Gastrocnemius medialis (tissue), 4 donors: Measurements from ENCODE around the gene COLEC11. TPM values are rescaled to one million over a fixed set of nuclear protein-coding genes. Genes with fewer than 3 reads are reported as not detected.
"Not testable (repeated sequence)": the region's sequence is repeated elsewhere in the genome, so short reads cannot be mapped to it uniquely, and the experiment has no call there.

Experiments
- ATAC-seq, 2 donors: fragments of 150-250 bp; one replicate each; pipeline ENCODE4 v1.9.1; 2016
- DNase-seq, 2 donors: peaks; one replicate each; pipeline ENCODE4 v3.0.0-alpha.2; 2019
- H3K27ac ChIP-seq, 4 donors: fragments of 200-600 bp; sonication (generic); 1 replicate in 1 of 4; 2 replicates in 3 of 4; pipeline ENCODE4 v1.5.1; 2016 to 2018; ENCODE audit warnings: mild to moderate bottlenecking in 2 of 4, moderate library complexity in 1 of 4
- H3K27me3 ChIP-seq, 3 donors: fragments of 200-600 bp; sonication (generic) in 2 of 3; 1 replicate in 1 of 3; 2 replicates in 2 of 3; pipeline versions ENCODE4 v1.5.1 to v1.6.0; 2016 to 2019; ENCODE audit warnings: mild to moderate bottlenecking in 1 of 3, moderate library complexity in 1 of 3
- H3K36me3 ChIP-seq, 2 donors: fragments of 200-600 bp; sonication (generic) in 1 of 2; one replicate each; pipeline ENCODE4 v1.5.1; 2017 to 2018
- H3K4me1 ChIP-seq, 2 donors: fragments of 200-600 bp; sonication (generic) in 1 of 2; one replicate each; pipeline ENCODE4 v1.5.1; 2016 to 2017; ENCODE audit warnings: mild to moderate bottlenecking in 2 of 2
- H3K4me3 ChIP-seq, 4 donors: fragments of 200-600 bp; sonication (generic) in 3 of 4; 1 replicate in 1 of 4; 2 replicates in 3 of 4; pipeline ENCODE4 v1.5.1; 2016 to 2019; ENCODE audit warnings: mild to moderate bottlenecking in 2 of 4
- H3K9me3 ChIP-seq, 3 donors: fragments of 200-600 bp; sonication (generic) in 2 of 3; 1 replicate in 1 of 3; 2 replicates in 2 of 3; pipeline ENCODE4 v1.5.1; 2016 to 2019
- POLR2A ChIP-seq, 2 donors: fragments of 450-650 bp; IDR thresholded peaks; one replicate each; pipeline ENCODE4 v1.6.1; 2017; ENCODE audit warnings: antibody characterized with exemption in 2 of 2, mild to moderate bottlenecking in 2 of 2, moderate library complexity in 2 of 2
- in situ Hi-C, 4 donors: fragments of 200-750 bp; cut with MboI; loops; one replicate each; pipeline versions ENCODE4 v1.15.0 to v1.8.0; 2017; ENCODE audit warnings: low sequenced_read_pairs in 4 of 4
- intact Hi-C: fragments of 100-400 bp; cut with DNase I; formaldehyde crosslinking; loops from one replicate; pipeline ENCODE4 v1.15.1; 2023; ENCODE audit warnings: low total_unique reads
- total RNA-seq, 4 donors: library from RNA; depleted of rRNA; stranded (reverse); fragments of >200 nt; gene quantifications; one replicate each; pipeline versions ENCODE4 v1.1.0 to v1.2.3, GENCODE V29; 2016
- TF ChIP-seq, protein P1 (sequence below), 5 experiments: fragments of 450-650 bp in 3 of 5; fragments of 200-600 bp in 2 of 5; sonication (generic) in 2 of 5; IDR thresholded peaks in 4 of 5; conservative IDR thresholded peaks in 1 of 5; 1 replicate in 4 of 5; 2 replicates in 1 of 5; pipeline ENCODE4 v1.5.1; 2016 to 2019; ENCODE audit warnings: antibody characterized with exemption in 5 of 5, mild to moderate bottlenecking in 3 of 5, moderate library complexity in 3 of 5

COLEC11 gene
- total RNA-seq, 4 donors from 2014 or later = 0.29 to 0.36 TPM; not detected in 2

DNA sequence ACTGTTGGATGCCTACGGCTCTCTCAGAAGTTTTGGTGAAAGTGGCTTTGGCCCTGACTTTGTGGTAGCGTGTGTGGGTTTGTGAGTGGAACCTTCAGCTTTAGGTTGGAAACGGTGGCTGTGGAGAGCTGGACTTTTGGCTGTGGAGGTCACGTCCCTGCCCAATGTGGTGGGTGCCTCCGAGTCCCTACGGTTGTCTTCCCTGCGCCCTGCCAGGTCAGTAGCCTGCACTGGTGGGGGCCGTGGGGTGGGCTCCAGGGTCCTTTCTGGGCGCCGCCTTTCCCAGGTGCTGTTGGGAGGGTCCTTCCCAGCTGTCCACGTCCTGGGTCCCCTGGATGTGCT lies 11.1 kb downstream of the COLEC11 start:
- Histone ChIP-seq H3K4me3 (no peak overlapping the region), H3K36me3 (no peaks in the 10 kb centered on the region), H3K27ac (no peak overlapping the region), H3K27me3 (peaks cover 0 to 4% (median 3%) of the 10 kb centered on the region in 3 donors), H3K9me3 (no peaks in the 10 kb centered on the region), H3K4me1 (no peaks in the 10 kb centered on the region)
- intact Hi-C loops (no loop called here), in situ Hi-C loops (no loop called here)
- no peak for TF ChIP-seq POLR2A (IDR thresholded peaks at IDR 0.05)
- TF ChIP-seq, protein P1, sequence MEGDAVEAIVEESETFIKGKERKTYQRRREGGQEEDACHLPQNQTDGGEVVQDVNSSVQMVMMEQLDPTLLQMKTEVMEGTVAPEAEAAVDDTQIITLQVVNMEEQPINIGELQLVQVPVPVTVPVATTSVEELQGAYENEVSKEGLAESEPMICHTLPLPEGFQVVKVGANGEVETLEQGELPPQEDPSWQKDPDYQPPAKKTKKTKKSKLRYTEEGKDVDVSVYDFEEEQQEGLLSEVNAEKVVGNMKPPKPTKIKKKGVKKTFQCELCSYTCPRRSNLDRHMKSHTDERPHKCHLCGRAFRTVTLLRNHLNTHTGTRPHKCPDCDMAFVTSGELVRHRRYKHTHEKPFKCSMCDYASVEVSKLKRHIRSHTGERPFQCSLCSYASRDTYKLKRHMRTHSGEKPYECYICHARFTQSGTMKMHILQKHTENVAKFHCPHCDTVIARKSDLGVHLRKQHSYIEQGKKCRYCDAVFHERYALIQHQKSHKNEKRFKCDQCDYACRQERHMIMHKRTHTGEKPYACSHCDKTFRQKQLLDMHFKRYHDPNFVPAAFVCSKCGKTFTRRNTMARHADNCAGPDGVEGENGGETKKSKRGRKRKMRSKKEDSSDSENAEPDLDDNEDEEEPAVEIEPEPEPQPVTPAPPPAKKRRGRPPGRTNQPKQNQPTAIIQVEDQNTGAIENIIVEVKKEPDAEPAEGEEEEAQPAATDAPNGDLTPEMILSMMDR (IDR thresholded peaks at IDR 0.05 in 4 of 5, conservative IDR thresholded peaks at IDR 0.05 in 1 of 5) = no peak
- DNase-seq (no peak), ATAC-seq (no peak)

DNA sequence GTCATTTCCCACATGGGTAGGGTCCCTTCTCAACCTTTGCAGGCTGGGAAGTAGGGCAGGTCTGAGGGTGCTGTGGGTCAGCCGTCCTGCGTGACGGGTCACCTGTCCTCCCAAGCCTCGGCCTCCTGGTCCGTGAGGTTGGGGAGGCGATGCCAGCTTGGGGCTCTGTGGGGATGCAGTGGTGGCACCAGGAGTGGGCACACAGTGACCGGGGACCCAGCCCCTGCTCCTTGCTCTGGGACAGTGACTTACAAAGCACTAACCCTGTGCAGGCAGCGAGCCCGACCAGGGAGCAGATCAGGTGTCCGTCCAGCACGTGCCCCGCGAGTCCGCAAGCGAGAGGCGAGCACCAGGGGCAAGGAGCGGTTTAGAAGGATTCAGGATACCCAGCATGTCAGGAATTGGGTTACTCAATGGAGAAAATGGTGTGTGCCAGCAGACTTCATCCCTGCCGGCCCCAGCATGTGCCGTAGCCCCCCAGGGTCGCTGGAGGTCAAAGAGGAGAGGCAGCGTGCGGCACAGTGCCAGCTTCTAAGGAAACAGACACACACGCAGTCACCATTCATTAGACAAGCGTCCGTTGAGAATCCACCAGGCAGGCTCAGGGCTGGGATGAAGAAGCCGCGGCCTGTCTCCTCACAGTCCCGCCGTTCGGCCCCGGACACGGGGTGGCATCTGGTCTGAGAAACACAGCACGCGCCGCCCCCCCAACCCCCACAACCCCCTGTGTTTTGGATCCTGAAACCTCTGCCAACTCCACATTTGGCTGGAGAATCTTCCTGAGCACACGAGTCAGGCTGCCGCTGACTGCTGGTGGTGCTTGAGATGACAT lies 11.7 kb downstream of the COLEC11 start:
- Histone ChIP-seq H3K9me3 (no peaks in the 10 kb centered on the region), H3K4me3 (no peak overlapping the region), H3K36me3 (no peaks in the 10 kb centered on the region), H3K4me1 (no peaks in the 10 kb centered on the region), H3K27me3 (peaks cover 0 to 9% (median 3%) of the 10 kb centered on the region in 3 donors), H3K27ac (no peak overlapping the region)
- TF ChIP-seq, protein P1 (IDR thresholded peaks at IDR 0.05 in 4 of 5, conservative IDR thresholded peaks at IDR 0.05 in 1 of 5) = no peak
- TF ChIP-seq POLR2A (IDR thresholded peaks at IDR 0.05) = no peak
- ATAC-seq = no peak
- in situ Hi-C loops (no loop called here), intact Hi-C loops (no loop called here)
- no peak for DNase-seq

DNA sequence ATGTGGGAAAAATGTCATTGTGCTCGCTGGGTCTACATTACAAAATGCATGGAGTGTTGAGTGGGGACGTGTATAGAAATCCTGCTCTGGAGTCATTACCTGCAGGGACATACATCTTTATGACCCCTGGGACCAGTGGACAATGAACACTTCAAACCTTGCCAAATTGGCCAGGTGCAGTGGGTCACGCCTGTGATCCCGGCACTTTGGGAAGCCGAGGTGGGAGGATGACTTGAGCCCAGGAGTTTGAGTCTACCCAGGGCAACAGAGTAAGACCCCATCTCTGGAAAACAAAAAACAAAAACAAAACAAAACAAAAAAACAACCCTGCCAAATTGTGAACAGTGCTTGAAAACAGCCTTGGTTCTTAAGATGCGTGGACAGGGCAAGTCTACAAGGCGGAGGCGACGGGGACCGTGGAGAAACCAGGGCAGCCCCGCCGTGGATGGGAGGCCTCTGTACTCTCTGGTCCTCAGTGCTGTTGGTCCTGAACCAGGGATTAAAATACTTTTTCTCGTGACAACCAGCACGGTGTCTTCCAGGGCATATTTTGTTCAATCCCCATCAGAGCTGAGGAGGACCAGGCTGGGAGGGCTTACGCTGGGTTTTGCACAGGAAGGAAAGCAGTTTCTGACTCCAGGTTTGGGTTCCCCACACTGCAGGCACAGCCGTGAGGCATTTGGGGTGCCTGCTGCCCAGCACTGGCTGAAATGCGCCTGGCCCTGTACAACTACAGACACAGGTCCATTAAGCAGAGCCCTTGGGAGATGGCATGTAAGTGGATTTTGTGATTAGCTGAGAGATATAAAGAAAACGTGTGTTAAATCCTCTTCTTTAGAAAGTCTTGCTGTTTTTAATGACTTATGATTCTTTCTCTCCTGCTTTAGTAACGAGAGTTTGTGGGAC lies 13.7 kb downstream of the COLEC11 start:
- ATAC-seq = no peak

DNA sequence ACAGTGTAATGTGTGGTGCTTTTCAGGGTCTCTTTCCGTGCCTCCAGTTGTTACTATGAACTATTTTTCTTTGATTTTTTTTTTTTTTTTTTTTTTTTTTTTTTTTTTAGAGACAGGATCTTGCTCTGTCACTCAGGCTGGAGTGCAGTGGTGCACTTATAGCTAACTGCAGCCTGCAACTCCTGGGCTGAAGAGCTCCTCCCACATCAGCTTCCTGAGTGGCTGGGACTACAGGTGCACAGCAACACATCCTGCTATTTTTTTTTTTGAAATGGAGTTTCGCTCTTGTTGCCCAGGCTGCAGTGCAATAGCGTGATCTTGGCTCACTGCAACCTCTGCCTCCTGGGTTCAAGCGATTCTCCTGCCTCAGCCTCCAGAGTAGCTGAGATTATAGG lies 14.4 kb downstream of the COLEC11 start:
- intact Hi-C loops, H3K27ac ChIP-seq, in situ Hi-C loops, H3K4me1 ChIP-seq, H3K9me3 ChIP-seq, DNase-seq, H3K4me3 ChIP-seq, H3K27me3 ChIP-seq, ATAC-seq, H3K36me3 ChIP-seq: not testable (repeated sequence)

More for the DNA sequence above, 13.7 kb downstream of the COLEC11 start:
- Histone ChIP-seq H3K9me3 (no peaks in the 10 kb centered on the region), H3K27me3 (peaks cover 0 to 9% (median 3%) of the 10 kb centered on the region in 3 donors), H3K4me1 (no peaks in the 10 kb centered on the region), H3K27ac (no peak overlapping the region), H3K4me3 (no peak overlapping the region), H3K36me3 (no peaks in the 10 kb centered on the region)
- in situ Hi-C loops = no loop called here
- intact Hi-C loops = no loop called here
- no peak for DNase-seq
- TF ChIP-seq, protein P1 (IDR thresholded peaks at IDR 0.05 in 4 of 5, conservative IDR thresholded peaks at IDR 0.05 in 1 of 5) = no peak
- TF ChIP-seq POLR2A (IDR thresholded peaks at IDR 0.05) = no peak

DNA sequence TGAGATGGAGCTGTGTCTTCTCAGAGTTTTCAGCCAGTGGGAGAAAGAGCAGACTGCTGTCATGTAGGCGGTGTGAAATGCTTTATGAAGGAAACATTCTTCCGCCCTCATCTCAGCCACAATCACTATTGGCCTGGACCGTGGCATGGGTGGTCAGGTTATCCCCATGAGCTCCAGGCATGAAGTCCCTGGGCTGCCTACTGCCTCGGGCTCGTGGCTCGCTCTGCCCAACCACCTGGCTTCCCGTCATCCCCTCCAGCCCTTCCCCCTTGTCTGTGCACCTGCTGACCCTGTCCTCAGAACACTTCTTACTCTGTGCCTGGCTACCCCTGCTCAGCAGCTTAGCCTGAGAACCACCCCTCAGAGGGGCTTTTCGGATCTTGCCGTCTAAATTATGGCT lies 15.5 kb downstream of the COLEC11 start:
- Histone ChIP-seq H3K4me3 (no peak overlapping the region), H3K9me3 (no peaks in the 10 kb centered on the region), H3K36me3 (no peaks in the 10 kb centered on the region), H3K27me3 (peaks cover 0 to 9% (median 3%) of the 10 kb centered on the region in 3 donors), H3K4me1 (no peaks in the 10 kb centered on the region), H3K27ac (no peak overlapping the region)
- DNase-seq = no peak
- in situ Hi-C loops (no loop called here), intact Hi-C loops (no loop called here)
- no peak for TF ChIP-seq POLR2A (IDR thresholded peaks at IDR 0.05)
- TF ChIP-seq, protein P1 (IDR thresholded peaks at IDR 0.05 in 4 of 5, conservative IDR thresholded peaks at IDR 0.05 in 1 of 5) = no peak
- ATAC-seq = no peak
